MM.1S (cell line): ENCODE data around the gene EPB41L4B.

ENCODE experiments used
- DNase-seq: peaks from one replicate; pipeline ENCODE4 v3.0.0-alpha.2; 2015
- H2AFZ ChIP-seq: fragments of 300-600 bp; sonication (generic); 2 replicates; pipeline ENCODE4 v1.6.0; 2016; ENCODE audit warnings: antibody characterized with exemption, low read length
- H3F3A ChIP-seq: fragments of 300-600 bp; sonication (generic); 2 replicates; pipeline ENCODE4 v1.6.1; 2016; ENCODE audit warnings: mild to moderate bottlenecking, antibody characterized with exemption, low read length, moderate library complexity, mixed read lengths; ENCODE audit not compliant: insufficient read depth
- H3K27ac ChIP-seq: fragments of 300-600 bp; sonication (generic); 2 replicates; pipeline ENCODE4 v1.5.1; 2016; ENCODE audit warnings: mild to moderate bottlenecking, low read length
- H3K27me3 ChIP-seq: fragments of 300-600 bp; sonication (generic); replicated peaks from 2 replicates; pipeline ENCODE4 v1.6.0; 2016; ENCODE audit warnings: low read length; ENCODE audit not compliant: insufficient read depth
- H3K36me3 ChIP-seq: fragments of 300-600 bp; sonication (generic); replicated peaks from 2 replicates; pipeline ENCODE4 v1.6.1; 2016; ENCODE audit warnings: mild to moderate bottlenecking, low read length, mixed read lengths; ENCODE audit not compliant: insufficient read depth
- H3K4me1 ChIP-seq: fragments of 300-600 bp; sonication (generic); 2 replicates; pipeline ENCODE4 v1.6.1; 2016; ENCODE audit warnings: low read length, mixed read lengths
- H3K4me2 ChIP-seq: fragments of 300-600 bp; sonication (generic); 2 replicates; pipeline ENCODE4 v1.6.0; 2016; ENCODE audit warnings: low read depth, low read length
- H3K4me3 ChIP-seq: fragments of 300-600 bp; sonication (generic); 2 replicates; pipeline ENCODE4 v1.5.1; 2016; ENCODE audit warnings: low read length, mixed read lengths
- H3K79me2 ChIP-seq: fragments of 300-600 bp; sonication (generic); 2 replicates; pipeline ENCODE4 v1.6.1; 2016; ENCODE audit warnings: mixed run types, low read length, mixed read lengths
- H3K9ac ChIP-seq: fragments of 300-600 bp; sonication (generic); 2 replicates; pipeline ENCODE4 v1.6.1; 2016; ENCODE audit warnings: low read length, mixed read lengths
- H3K9me2 ChIP-seq: fragments of 300-600 bp; sonication (generic); replicated peaks from 2 replicates; pipeline ENCODE4 v1.6.1; 2016; ENCODE audit warnings: mild to moderate bottlenecking, low read length, mixed read lengths; ENCODE audit not compliant: insufficient read depth
- H3K9me3 ChIP-seq: fragments of 300-600 bp; sonication (generic); replicated peaks from 2 replicates; pipeline ENCODE4 v1.6.1; 2016; ENCODE audit warnings: mild to moderate bottlenecking, low read length, mixed read lengths; ENCODE audit not compliant: insufficient read depth
- H4K20me1 ChIP-seq: fragments of 300-600 bp; sonication (generic); 2 replicates; pipeline ENCODE4 v1.6.1; 2016; ENCODE audit warnings: mild to moderate bottlenecking, low read length, moderate library complexity, mixed read lengths; ENCODE audit not compliant: insufficient read depth
- CTCF ChIP-seq: fragments of 300-600 bp; sonication (generic); IDR thresholded peaks from 2 replicates; pipeline ENCODE4 v1.5.1; 2016; ENCODE audit warnings: antibody characterized with exemption, low read length, mixed read lengths
- EZH2 ChIP-seq: fragments of 300-600 bp; sonication (generic); optimal IDR thresholded peaks from 2 replicates; pipeline ENCODE3; 2017; ENCODE audit warnings: low read depth, mild to moderate bottlenecking, antibody characterized with exemption, low read length, mixed read lengths
- EZH2phosphoT487 ChIP-seq: fragments of 300-600 bp; sonication (generic); IDR thresholded peaks from 2 replicates; pipeline ENCODE4 v1.6.1; 2018; ENCODE audit warnings: antibody characterized with exemption, low read length

The EPB41L4B gene

DNA sequence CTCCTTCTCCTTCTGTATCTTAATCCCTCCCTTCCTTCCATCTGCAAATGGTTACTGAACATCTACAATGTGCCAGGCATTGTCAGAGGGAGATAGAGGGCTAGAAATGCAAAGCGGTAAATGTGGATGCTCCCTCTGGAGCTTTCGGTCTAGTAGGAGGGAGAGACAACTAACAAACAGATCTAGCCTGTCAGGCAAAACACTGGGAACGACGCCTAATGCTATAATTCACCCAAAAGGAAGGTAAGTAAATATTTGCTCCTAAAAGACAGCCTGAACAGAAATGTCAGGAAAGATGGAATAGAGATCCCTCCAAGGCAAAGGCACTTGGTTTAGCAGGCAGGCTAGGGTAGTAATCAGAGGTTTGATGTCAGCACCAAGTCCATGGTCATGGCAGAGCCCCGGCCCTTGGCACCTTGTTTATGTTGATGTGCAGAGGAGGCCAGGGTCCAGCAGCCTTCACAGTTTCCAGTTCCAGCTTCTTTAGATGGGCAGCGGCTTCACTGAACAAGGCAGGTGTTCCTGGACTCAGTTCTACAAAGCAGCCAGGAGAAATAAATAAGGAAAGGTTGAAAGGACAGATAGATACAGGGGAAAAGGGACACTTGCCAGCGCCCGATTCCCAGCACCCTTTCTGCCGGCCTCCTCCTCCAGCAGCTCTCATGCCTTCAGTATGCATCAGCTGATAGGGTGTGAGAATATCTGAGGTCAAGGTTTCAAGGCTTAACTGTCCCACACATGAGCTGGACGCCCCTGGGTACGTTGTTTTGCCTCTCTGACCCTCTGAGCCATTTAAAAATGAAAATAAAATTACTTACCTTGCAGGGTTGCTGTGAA lies 107.4 kb downstream of the EPB41L4B start:
- no peak overlapping the region for H3K9ac ChIP-seq
- no peak overlapping the region for H2AFZ ChIP-seq
- no peak for DNase-seq
- no peaks in the 10 kb centered on the region for H3K9me3 ChIP-seq
- H3K4me1 ChIP-seq = no peaks in the 10 kb centered on the region
- H3K27ac ChIP-seq = no peak overlapping the region
- H3F3A ChIP-seq = no peaks in the 10 kb centered on the region
- H3K4me3 ChIP-seq = no peak overlapping the region
- no peaks in the 10 kb centered on the region for H3K36me3 ChIP-seq
- no peak for TF ChIP-seq EZH2phosphoT487
- TF ChIP-seq EZH2 = no peak
- TF ChIP-seq CTCF = no peak
- no peaks in the 10 kb centered on the region for H3K27me3 ChIP-seq
- no peak overlapping the region for H3K4me2 ChIP-seq
- no peaks in the 10 kb centered on the region for H3K79me2 ChIP-seq
- no peaks in the 10 kb centered on the region for H3K9me2 ChIP-seq
- H4K20me1 ChIP-seq = no peaks in the 10 kb centered on the region

DNA sequence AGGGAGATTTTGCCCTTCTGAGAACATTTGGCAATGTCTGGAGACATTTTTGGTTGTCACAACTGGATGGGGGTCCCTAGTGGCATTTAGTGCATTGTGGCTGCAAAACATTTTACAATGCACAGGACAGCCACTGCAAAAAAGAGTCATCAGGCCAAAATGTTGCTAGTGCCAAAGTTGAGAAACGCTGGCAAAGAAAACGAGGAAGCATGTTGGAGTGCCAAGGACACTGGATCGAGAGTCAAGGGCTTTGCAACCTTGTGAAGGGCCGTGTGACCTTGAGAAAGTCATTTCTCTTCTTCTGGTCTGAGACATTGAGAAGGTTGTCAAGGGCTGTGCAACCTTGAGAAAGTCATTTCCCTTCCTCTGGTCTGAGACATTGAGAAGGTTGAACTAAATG lies 108.1 kb downstream of the EPB41L4B start:
- no peaks in the 10 kb centered on the region for H3K9me3 ChIP-seq
- H4K20me1 ChIP-seq = no peaks in the 10 kb centered on the region
- DNase-seq = no peak
- H3K36me3 ChIP-seq = no peaks in the 10 kb centered on the region
- H3F3A ChIP-seq = no peaks in the 10 kb centered on the region
- no peaks in the 10 kb centered on the region for H3K27me3 ChIP-seq
- TF ChIP-seq CTCF = no peak
- TF ChIP-seq EZH2 = no peak
- no peak for TF ChIP-seq EZH2phosphoT487
- H2AFZ ChIP-seq = no peak overlapping the region
- no peaks in the 10 kb centered on the region for H3K79me2 ChIP-seq
- no peak overlapping the region for H3K4me3 ChIP-seq
- no peak overlapping the region for H3K4me2 ChIP-seq
- H3K9me2 ChIP-seq = no peaks in the 10 kb centered on the region
- H3K9ac ChIP-seq = no peak overlapping the region
- no peak overlapping the region for H3K27ac ChIP-seq
- H3K4me1 ChIP-seq = no peaks in the 10 kb centered on the region

- no peaks in the 10 kb centered on the region for H3K36me3 ChIP-seq
- DNase-seq = no peak
- H3K9ac ChIP-seq = no peak overlapping the region
- H3K27me3 ChIP-seq = no peaks in the 10 kb centered on the region
- H3F3A ChIP-seq = no peaks in the 10 kb centered on the region
- no peaks in the 10 kb centered on the region for H4K20me1 ChIP-seq
- H3K4me3 ChIP-seq = no peak overlapping the region
- H3K4me2 ChIP-seq = no peak overlapping the region
- no peaks in the 10 kb centered on the region for H3K4me1 ChIP-seq
- no peak overlapping the region for H2AFZ ChIP-seq
- TF ChIP-seq CTCF = no peak
- TF ChIP-seq EZH2 = no peak
- TF ChIP-seq EZH2phosphoT487 = no peak
- H3K27ac ChIP-seq = no peak overlapping the region
- H3K9me3 ChIP-seq = no peaks in the 10 kb centered on the region
- H3K9me2 ChIP-seq = no peaks in the 10 kb centered on the region
- H3K79me2 ChIP-seq = no peaks in the 10 kb centered on the region
Measured at GRCh38 chr9:109206670-109207069, 114.2 kb downstream of the EPB41L4B start.
